IPS-18a (cell line): ENCODE results near the gene XPO4.

Experiments
- H3K27ac ChIP-seq: one replicate; pipeline ENCODE4 v1.5.1; 2013; ENCODE audit warnings: low read length
- H3K27me3 ChIP-seq: one replicate; pipeline ENCODE4 v1.6.1; 2013; ENCODE audit warnings: mild to moderate bottlenecking, low read length; ENCODE audit not compliant: control insufficient read depth, insufficient read depth
- H3K36me3 ChIP-seq: one replicate; pipeline ENCODE4 v1.6.1; 2013; ENCODE audit warnings: low read depth, low read length; ENCODE audit not compliant: control insufficient read depth
- H3K4me1 ChIP-seq: one replicate; pipeline ENCODE4 v1.6.1; 2013; ENCODE audit warnings: low read depth, low read length; ENCODE audit not compliant: control insufficient read depth
- H3K4me3 ChIP-seq: one replicate; pipeline ENCODE4 v1.5.1; 2013; ENCODE audit warnings: low read length
- H3K9ac ChIP-seq: one replicate; pipeline ENCODE4 v1.6.1; 2013; ENCODE audit warnings: mild to moderate bottlenecking, low read length, moderate library complexity
- H3K9me3 ChIP-seq: one replicate; pipeline ENCODE4 v1.6.1; 2013; ENCODE audit warnings: low read depth, low read length; ENCODE audit not compliant: control insufficient read depth

The XPO4 gene

GRCh38 chr13:20848944-20849343 lies 53.6 kb downstream of the XPO4 start:
- Histone ChIP-seq H3K4me1 (peaks cover 7% of the 10 kb centered on the region), H3K27ac (no peak overlapping the region), H3K9me3 (no peaks in the 10 kb centered on the region), H3K9ac (no peak overlapping the region), H3K36me3 (peaks cover 2% of the 10 kb centered on the region), H3K4me3 (no peak overlapping the region), H3K27me3 (no peaks in the 10 kb centered on the region)

DNA sequence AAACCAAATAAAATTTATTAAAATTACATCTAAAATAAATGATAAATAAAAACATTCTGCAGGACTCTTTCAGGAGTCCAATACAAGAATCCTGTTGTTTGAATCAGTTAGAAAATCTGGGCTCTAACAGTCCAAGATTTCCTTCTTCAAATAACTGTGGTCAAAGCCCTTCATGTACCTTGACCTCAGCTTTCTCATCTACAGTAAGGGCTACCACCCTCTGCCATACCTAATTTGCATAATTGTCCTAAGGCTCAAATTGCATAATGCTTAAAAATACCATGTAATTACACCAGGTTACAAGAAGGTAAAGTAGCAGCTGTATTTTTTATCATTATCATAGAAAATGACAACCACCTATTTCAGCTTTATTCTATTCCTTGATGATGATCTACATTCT lies 54.3 kb downstream of the XPO4 start:
- no peaks in the 10 kb centered on the region for H3K9me3 ChIP-seq
- peaks cover 7% of the 10 kb centered on the region for H3K4me1 ChIP-seq
- no peaks in the 10 kb centered on the region for H3K27me3 ChIP-seq
- H3K4me3 ChIP-seq = no peak overlapping the region
- peaks cover 4% of the 10 kb centered on the region for H3K36me3 ChIP-seq
- no peak overlapping the region for H3K27ac ChIP-seq
- no peak overlapping the region for H3K9ac ChIP-seq

DNA sequence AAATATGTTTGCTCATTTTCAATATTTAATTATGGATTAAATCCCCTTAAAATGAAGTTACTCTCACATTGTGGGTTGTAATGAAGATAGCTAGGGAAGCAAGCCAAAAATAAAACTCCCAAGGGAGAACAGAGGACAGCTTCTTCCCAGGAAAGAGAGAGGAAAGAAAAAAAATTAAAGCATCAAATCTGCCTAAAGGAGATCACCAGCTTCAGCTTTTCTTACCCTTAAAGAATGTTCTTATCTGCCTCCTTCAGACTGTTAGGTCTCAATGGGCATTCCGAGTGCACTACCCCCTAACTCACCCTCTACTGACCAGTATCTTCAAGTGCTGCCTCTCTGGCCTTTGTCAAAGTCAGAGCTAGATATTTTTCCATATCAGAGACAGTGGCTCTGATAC lies 55.2 kb downstream of the XPO4 start:
- Histone ChIP-seq H3K36me3 (peaks cover 9% of the 10 kb centered on the region), H3K9me3 (no peaks in the 10 kb centered on the region), H3K27ac (no peak overlapping the region)

DNA sequence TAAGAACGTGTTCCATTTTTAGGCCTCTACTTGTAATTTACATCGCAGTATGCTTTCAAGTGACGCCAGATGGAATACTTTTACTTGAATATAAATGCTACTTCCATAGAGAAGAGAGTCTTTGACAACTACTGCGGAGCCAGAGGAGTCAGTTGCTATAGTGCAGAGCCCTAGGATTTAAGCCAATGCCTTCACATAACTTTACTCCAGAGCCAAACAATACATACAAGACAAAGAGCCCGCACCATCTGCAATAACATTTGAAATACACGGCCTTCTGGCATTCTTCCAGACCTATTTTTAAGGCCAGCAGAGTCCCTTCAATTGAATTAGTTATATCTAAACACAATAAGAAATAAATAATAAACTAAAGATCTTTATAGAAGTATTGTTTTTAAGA lies 59.4 kb downstream of the XPO4 start:
- Histone ChIP-seq H3K9ac (no peak overlapping the region), H3K4me1 (no peaks in the 10 kb centered on the region)

More for the DNA sequence above, 55.2 kb downstream of the XPO4 start:
- Histone ChIP-seq H3K27me3 (no peaks in the 10 kb centered on the region), H3K9ac (no peak overlapping the region), H3K4me3 (no peak overlapping the region), H3K4me1 (peaks cover 7% of the 10 kb centered on the region)

GRCh38 chr13:20840568-20840967 lies 62.0 kb downstream of the XPO4 start:
- Histone ChIP-seq H3K9me3 (no peaks in the 10 kb centered on the region), H3K4me1 (no peaks in the 10 kb centered on the region), H3K27me3 (no peaks in the 10 kb centered on the region), H3K27ac (no peak overlapping the region), H3K9ac (no peak overlapping the region), H3K36me3 (peaks cover 30% of the 10 kb centered on the region), H3K4me3 (no peak overlapping the region)

More for the DNA sequence above, 59.4 kb downstream of the XPO4 start:
- H3K27ac ChIP-seq = no peak overlapping the region
- no peak overlapping the region for H3K4me3 ChIP-seq
- H3K36me3 ChIP-seq = peaks cover 20% of the 10 kb centered on the region
- no peaks in the 10 kb centered on the region for H3K27me3 ChIP-seq
- H3K9me3 ChIP-seq = no peaks in the 10 kb centered on the region

- no peaks in the 10 kb centered on the region for H3K4me1 ChIP-seq
- H3K4me3 ChIP-seq = no peak overlapping the region
- no peak overlapping the region for H3K27ac ChIP-seq
- peaks cover 16% of the 10 kb centered on the region for H3K36me3 ChIP-seq
- H3K9ac ChIP-seq = no peak overlapping the region
- H3K9me3 ChIP-seq = no peaks in the 10 kb centered on the region
- no peaks in the 10 kb centered on the region for H3K27me3 ChIP-seq
Observed at GRCh38 chr13:20833900-20834679, 68.5 kb downstream of the XPO4 start.

DNA sequence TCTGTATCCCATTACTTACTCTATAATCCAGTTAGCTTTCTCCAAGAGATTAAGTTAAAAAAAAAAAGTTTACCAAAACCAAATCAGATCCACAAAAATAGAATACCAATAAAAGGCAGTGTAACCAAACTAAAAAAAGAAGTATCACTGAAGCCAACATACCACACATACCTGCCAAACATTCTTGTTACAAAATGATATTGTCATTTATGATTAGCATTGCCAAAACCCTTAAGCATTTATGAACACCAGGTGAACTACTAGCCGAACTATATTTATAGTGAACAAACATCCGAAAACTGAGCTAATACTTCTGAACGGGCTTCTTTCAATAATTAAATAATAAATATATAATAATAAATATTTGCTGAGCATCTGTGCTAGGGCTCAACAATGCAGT lies 69.7 kb downstream of the XPO4 start:
- H3K27me3 ChIP-seq = no peaks in the 10 kb centered on the region
- peaks cover 3% of the 10 kb centered on the region for H3K4me1 ChIP-seq
- no peaks in the 10 kb centered on the region for H3K9me3 ChIP-seq
- no peak overlapping the region for H3K27ac ChIP-seq
- peaks cover 16% of the 10 kb centered on the region for H3K36me3 ChIP-seq
- no peak overlapping the region for H3K9ac ChIP-seq
- H3K4me3 ChIP-seq = no peak overlapping the region

GRCh38 chr13:20831933-20832332 lies 70.6 kb downstream of the XPO4 start:
- no peak overlapping the region for H3K4me3 ChIP-seq
- H3K36me3 ChIP-seq = peaks cover 12% of the 10 kb centered on the region
- H3K27me3 ChIP-seq = no peaks in the 10 kb centered on the region
- H3K9me3 ChIP-seq = no peaks in the 10 kb centered on the region
- no peak overlapping the region for H3K9ac ChIP-seq
- H3K27ac ChIP-seq = no peak overlapping the region
- peaks cover 3% of the 10 kb centered on the region for H3K4me1 ChIP-seq

GRCh38 chr13:20831254-20831653 lies 71.3 kb downstream of the XPO4 start:
- Histone ChIP-seq H3K36me3 (peaks cover 7% of the 10 kb centered on the region), H3K9ac (no peak overlapping the region), H3K9me3 (no peaks in the 10 kb centered on the region), H3K4me3 (no peak overlapping the region), H3K27ac (no peak overlapping the region), H3K27me3 (no peaks in the 10 kb centered on the region), H3K4me1 (peaks cover 7% of the 10 kb centered on the region)

DNA sequence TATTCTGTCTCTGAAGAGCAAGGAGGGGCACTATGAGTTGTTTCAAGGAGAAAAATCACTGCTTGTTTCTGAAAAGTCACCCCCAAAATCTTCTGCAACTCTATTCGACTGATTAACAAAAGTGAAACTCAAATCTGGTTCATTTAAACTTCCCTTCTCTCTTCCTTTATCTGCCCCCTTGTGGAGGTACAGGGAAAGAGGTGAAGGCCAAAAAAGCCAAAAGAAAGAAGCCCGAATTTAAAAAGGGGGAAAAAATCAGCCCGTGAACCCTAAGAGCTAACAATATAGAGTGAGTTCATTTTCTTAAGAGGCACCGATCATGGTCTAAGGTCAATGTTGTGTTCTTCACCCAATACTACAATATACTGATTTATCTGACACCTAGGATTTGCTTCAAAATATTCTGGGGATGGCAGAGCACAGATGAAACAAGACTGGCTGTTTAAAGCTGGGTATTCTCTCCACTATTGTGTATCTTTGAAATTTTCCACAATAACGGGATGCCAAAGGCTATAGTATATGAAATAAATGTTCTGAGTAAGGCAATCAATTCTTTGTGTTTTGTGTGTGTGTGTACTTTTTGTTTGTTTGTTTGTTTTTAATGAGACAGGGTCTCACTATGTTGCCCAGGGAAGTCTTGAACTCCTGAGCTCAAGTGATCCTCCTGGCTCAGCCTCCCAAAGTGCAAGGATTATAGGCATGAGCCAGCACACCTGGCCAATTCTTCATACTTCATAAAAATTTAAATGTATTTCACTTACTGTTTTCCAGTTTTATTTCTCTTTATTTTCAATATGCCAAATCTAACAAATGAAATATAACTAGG lies 73.8 kb downstream of the XPO4 start:
- H3K27ac ChIP-seq = no peak overlapping the region
- peaks cover 15% of the 10 kb centered on the region for H3K4me1 ChIP-seq
- no peak overlapping the region for H3K9ac ChIP-seq
- no peaks in the 10 kb centered on the region for H3K9me3 ChIP-seq
- H3K36me3 ChIP-seq = peaks cover 3% of the 10 kb centered on the region
- no peak overlapping the region for H3K4me3 ChIP-seq
- H3K27me3 ChIP-seq = no peaks in the 10 kb centered on the region

GRCh38 chr13:20826843-20827560 lies 75.5 kb downstream of the XPO4 start:
- Histone ChIP-seq H3K9me3 (no peaks in the 10 kb centered on the region), H3K27me3 (no peaks in the 10 kb centered on the region), H3K27ac (no peak overlapping the region), H3K9ac (no peak overlapping the region), H3K4me3 (no peak overlapping the region), H3K4me1 (peaks cover 15% of the 10 kb centered on the region), H3K36me3 (no peaks in the 10 kb centered on the region)
